Uterus (tissue), 4 donors: ENCODE results near the gene CXorf49B. TPM values are rescaled to one million over a fixed set of nuclear protein-coding genes. Genes with fewer than 3 reads are reported as not detected.
"Not testable (repeated sequence)": the region's sequence is repeated elsewhere in the genome, so short reads cannot be mapped to it uniquely, and the experiment has no call there.

ENCODE experiments used
- DNase-seq, 2 donors: peaks; one replicate each; pipeline ENCODE4 v3.0.0-alpha.2; 2019 to 2020
- H3K27ac ChIP-seq, 2 donors: fragments of 200-600 bp; sonication (generic); 1 replicate in 1 of 2; 2 replicates in 1 of 2; pipeline ENCODE4 v1.5.1; 2016 to 2018
- H3K27me3 ChIP-seq, 2 donors: fragments of 200-600 bp; sonication (generic); one replicate each; pipeline ENCODE4 v1.5.1; 2018 to 2019; ENCODE audit warnings: control low read depth in 1 of 2
- H3K36me3 ChIP-seq, 2 donors: fragments of 200-600 bp; sonication (generic); one replicate each; pipeline ENCODE4 v1.5.1; 2019; ENCODE audit warnings: control low read depth in 1 of 2
- H3K4me1 ChIP-seq, 2 donors: fragments of 200-600 bp; sonication (generic); one replicate each; pipeline ENCODE4 v1.5.1; 2018 to 2019; ENCODE audit warnings: control low read depth in 1 of 2
- H3K4me3 ChIP-seq, 2 donors: fragments of 200-600 bp; sonication (generic); 1 replicate in 1 of 2; 2 replicates in 1 of 2; pipeline ENCODE4 v1.5.1; 2018 to 2019; ENCODE audit warnings: mild to moderate bottlenecking in 1 of 2
- H3K9me3 ChIP-seq, 2 donors: fragments of 200-600 bp; sonication (generic); one replicate each; pipeline ENCODE4 v1.5.1; 2019; ENCODE audit warnings: control low read depth in 1 of 2
- CTCF ChIP-seq, 4 experiments: fragments of 200-600 bp in 2 of 4; fragments of 450-650 bp in 2 of 4; sonication (generic) in 2 of 4; IDR thresholded peaks; one replicate each; pipeline ENCODE4 v1.5.1; 2016 to 2019; ENCODE audit warnings: antibody characterized with exemption in 4 of 4, mild to moderate bottlenecking in 2 of 4, moderate library complexity in 1 of 4
- POLR2A ChIP-seq, 2 donors: fragments of 450-650 bp; IDR thresholded peaks; one replicate each; pipeline ENCODE4 v1.6.1; 2016; ENCODE audit warnings: antibody characterized with exemption in 2 of 2, mild to moderate bottlenecking in 1 of 2, moderate library complexity in 1 of 2
- intact Hi-C: fragments of 100-400 bp; cut with DNase I; formaldehyde crosslinking; loops from one replicate; pipeline ENCODE4 v1.15.1; 2023; ENCODE audit warnings: low total_unique reads
- total RNA-seq, 4 donors: library from RNA; depleted of rRNA in 3 of 4; stranded (reverse); fragments of >200 nt in 3 of 4; gene quantifications; one replicate each; pipeline versions ENCODE4 v1.1.0 to v1.2.4, GENCODE V29; 2014 to 2023
- donor health status: DM: yes; HTN: yes; CAD: no.

Gene CXorf49B
- total RNA-seq, 4 donors from 2014 or later = not detected

GRCh38 chrX:71782950-71783299, 19.8 kb downstream of the CXorf49B start:
- intact Hi-C loops, DNase-seq: not testable (repeated sequence)

GRCh38 chrX:71783569-71784347, 20.6 kb downstream of the CXorf49B start:
- DNase-seq, H3K27me3 ChIP-seq, H3K4me3 ChIP-seq, intact Hi-C loops, H3K9me3 ChIP-seq, H3K27ac ChIP-seq, H3K4me1 ChIP-seq, H3K36me3 ChIP-seq: not testable (repeated sequence)

More at GRCh38 chrX:71782950-71783299, 19.8 kb downstream of the CXorf49B start:
- H3K4me1 ChIP-seq, H3K27me3 ChIP-seq, H3K4me3 ChIP-seq, H3K27ac ChIP-seq, H3K9me3 ChIP-seq, H3K36me3 ChIP-seq: not testable (repeated sequence)

- H3K36me3 ChIP-seq, intact Hi-C loops, H3K9me3 ChIP-seq, DNase-seq, H3K4me3 ChIP-seq, H3K4me1 ChIP-seq, H3K27me3 ChIP-seq, H3K27ac ChIP-seq: not testable (repeated sequence)
Observed at GRCh38 chrX:71784348-71784983, 21.3 kb downstream of the CXorf49B start.

GRCh38 chrX:71806450-71806849, 43.3 kb downstream of the CXorf49B start:
- H3K27ac ChIP-seq, H3K27me3 ChIP-seq, DNase-seq, H3K4me3 ChIP-seq, H3K36me3 ChIP-seq, H3K9me3 ChIP-seq, intact Hi-C loops, H3K4me1 ChIP-seq: not testable (repeated sequence)

- peaks cover 0 to 3% of the 10 kb centered on the region in 2 donors for H3K27me3 ChIP-seq
- no peak overlapping the region for H3K4me3 ChIP-seq
- no peaks in the 10 kb centered on the region for H3K9me3 ChIP-seq
- no peaks in the 10 kb centered on the region for H3K4me1 ChIP-seq
- intact Hi-C loops = no loop called here
- TF ChIP-seq POLR2A (IDR thresholded peaks at IDR 0.05) = no peak
- TF ChIP-seq CTCF (IDR thresholded peaks at IDR 0.05) = no peak
- no peak overlapping the region for H3K27ac ChIP-seq
- no peaks in the 10 kb centered on the region for H3K36me3 ChIP-seq
- DNase-seq = no peak
Observed at GRCh38 chrX:71809886-71810285, 46.7 kb downstream of the CXorf49B start.

GRCh38 chrX:71814123-71814912, 51.2 kb downstream of the CXorf49B start:
- no peak for TF ChIP-seq CTCF (IDR thresholded peaks at IDR 0.05)
- TF ChIP-seq POLR2A (IDR thresholded peaks at IDR 0.05) = no peak

More at GRCh38 chrX:71814123-71814912, 51.2 kb downstream of the CXorf49B start:
- DNase-seq = no peak
- intact Hi-C loops = no loop called here
- Histone ChIP-seq H3K27me3 (peaks cover 0 to 3% of the 10 kb centered on the region in 2 donors), H3K4me1 (no peaks in the 10 kb centered on the region), H3K27ac (no peak overlapping the region), H3K36me3 (no peaks in the 10 kb centered on the region), H3K9me3 (no peaks in the 10 kb centered on the region), H3K4me3 (no peak overlapping the region)
